Measurements from ENCODE around the gene NCKAP5. TPM values are rescaled to one million over a fixed set of nuclear protein-coding genes. Genes with fewer than 3 reads are reported as not detected.

Gene NCKAP5
- total and polyA plus RNA-seq, 11 donors, result 0.51 to 10.5 (median 5.2) TPM

DNA sequence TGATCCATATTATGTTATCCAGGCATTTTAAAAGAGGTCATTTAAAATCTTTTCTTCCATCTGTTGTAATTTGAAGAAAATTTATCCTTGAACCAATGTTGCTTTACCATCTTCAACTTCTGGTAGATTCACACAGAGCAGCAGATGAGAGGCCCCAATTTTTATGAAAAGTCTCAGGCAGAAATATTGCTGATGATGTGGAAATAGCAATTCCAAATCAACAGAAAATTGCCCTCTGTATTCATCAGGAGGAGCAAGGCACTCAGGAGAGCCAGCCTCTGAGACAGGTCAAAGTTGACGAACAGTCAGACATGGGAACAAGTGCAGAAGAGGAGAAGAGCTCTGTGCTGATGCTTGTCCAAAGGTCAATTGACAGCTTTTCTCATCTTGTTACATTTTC lies 444.9 kb downstream of the NCKAP5 start:
- WGBS, 4 donors, result 91 to 100% (median 94%) methylated on average over 1 of the region's 1 CpG
- ATAC-seq (no peak), DNase-seq (no peak)
- intact Hi-C loops (cut with DNase I), result no loop called here
- Histone ChIP-seq H3K27ac (no peak overlapping the region), H3K27me3 (no peaks in the 10 kb centered on the region), H3K4me1 (peaks cover 0 to 11% (median 2%) of the 10 kb centered on the region in 12 donors), H3K9me3 (no peaks in the 10 kb centered on the region), H3K36me3 (no peaks in the 10 kb centered on the region), H3K4me3 (no peak overlapping the region)
- TF ChIP-seq, protein P1, sequence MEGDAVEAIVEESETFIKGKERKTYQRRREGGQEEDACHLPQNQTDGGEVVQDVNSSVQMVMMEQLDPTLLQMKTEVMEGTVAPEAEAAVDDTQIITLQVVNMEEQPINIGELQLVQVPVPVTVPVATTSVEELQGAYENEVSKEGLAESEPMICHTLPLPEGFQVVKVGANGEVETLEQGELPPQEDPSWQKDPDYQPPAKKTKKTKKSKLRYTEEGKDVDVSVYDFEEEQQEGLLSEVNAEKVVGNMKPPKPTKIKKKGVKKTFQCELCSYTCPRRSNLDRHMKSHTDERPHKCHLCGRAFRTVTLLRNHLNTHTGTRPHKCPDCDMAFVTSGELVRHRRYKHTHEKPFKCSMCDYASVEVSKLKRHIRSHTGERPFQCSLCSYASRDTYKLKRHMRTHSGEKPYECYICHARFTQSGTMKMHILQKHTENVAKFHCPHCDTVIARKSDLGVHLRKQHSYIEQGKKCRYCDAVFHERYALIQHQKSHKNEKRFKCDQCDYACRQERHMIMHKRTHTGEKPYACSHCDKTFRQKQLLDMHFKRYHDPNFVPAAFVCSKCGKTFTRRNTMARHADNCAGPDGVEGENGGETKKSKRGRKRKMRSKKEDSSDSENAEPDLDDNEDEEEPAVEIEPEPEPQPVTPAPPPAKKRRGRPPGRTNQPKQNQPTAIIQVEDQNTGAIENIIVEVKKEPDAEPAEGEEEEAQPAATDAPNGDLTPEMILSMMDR (IDR thresholded peaks at IDR 0.05), result no peak
- no peak for TF ChIP-seq POLR2A (IDR thresholded peaks at IDR 0.05)

DNA sequence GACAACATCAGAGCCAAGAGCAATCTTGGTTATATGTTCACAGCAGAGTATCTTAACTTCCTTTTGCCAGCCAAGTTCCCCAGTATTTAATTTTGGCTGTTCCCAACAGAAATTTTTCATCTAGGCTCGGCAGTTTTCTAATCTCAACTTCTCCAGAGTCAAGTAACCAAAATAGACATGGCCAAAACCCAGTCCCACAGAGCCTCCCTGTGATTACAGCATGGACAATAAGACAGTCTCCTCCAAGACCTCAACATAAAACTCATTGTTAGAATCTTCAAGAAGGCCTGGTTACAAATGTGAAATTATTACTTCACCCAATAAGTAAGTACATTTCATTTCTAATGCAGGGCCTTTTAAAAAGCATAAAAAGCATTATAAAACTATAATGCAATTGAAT lies 445.7 kb downstream of the NCKAP5 start:
- Histone ChIP-seq H3K36me3 (no peaks in the 10 kb centered on the region), H3K4me3 (no peak overlapping the region), H3K27me3 (no peaks in the 10 kb centered on the region), H3K9me3 (no peaks in the 10 kb centered on the region), H3K27ac (no peak overlapping the region), H3K4me1 (peaks cover 0 to 11% (median 2%) of the 10 kb centered on the region in 12 donors)
- no peak for TF ChIP-seq POLR2A (IDR thresholded peaks at IDR 0.05)
- TF ChIP-seq, protein P1 (IDR thresholded peaks at IDR 0.05), result no peak
- 7 to 15% (median 9%) methylated on average over 1 of the region's 1 CpG for WGBS, 4 donors
- DNase-seq, result no peak
- ATAC-seq, result no peak
- intact Hi-C loops (cut with DNase I), result no loop called here

DNA sequence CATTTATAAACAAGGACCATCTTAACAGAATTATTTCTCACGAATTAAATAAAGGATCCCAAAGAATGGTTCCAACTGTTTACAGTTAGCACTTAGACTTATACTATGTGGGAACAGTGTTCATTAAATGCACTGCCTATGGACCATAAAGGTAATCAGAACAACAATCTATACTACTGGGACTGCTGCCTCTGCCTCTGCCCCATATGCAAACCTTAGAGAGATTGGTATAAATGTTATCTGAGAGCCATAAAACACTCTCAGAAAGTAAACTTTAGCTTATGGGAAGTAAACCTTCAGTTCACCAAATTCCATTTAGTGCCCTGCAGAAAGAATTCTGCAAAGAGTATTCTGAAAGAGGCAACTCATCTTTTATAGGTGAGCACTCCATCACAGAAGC lies 448.0 kb downstream of the NCKAP5 start:
- Histone ChIP-seq H3K36me3 (no peaks in the 10 kb centered on the region), H3K9me3 (no peaks in the 10 kb centered on the region), H3K4me3 (no peak overlapping the region), H3K27me3 (no peaks in the 10 kb centered on the region), H3K4me1 (peaks cover 0 to 11% (median 2%) of the 10 kb centered on the region in 12 donors), H3K27ac (no peak overlapping the region)
- 68 to 80% (median 75%) methylated on average over 1 of the region's 1 CpG for WGBS, 4 donors
- DNase-seq (no peak), ATAC-seq (no peak)
- TF ChIP-seq, protein P1 (IDR thresholded peaks at IDR 0.05), result no peak
- no peak for TF ChIP-seq POLR2A (IDR thresholded peaks at IDR 0.05)
- intact Hi-C loops (cut with DNase I), result no loop called here

DNA sequence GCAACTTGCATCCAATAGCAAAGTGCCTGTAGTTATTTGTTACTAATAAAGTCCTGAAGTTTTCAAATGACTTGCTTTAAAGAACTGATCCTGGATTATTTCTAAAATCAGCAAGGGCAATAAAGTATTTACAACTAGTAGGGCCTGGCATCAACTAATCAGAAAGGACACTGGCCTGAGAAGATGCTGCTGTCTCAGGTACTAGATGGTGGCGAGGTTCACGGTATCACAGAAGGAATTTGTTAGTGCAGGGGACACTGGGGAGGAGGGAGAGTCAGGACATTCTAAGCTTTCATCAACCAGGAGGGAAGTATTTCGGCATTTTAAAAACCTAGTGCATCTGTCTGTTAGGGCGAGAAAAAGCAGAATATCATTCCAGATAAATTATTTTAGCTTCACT lies 458.1 kb downstream of the NCKAP5 start:
- no peak overlapping the region for H3K27ac ChIP-seq
- no peak overlapping the region for H3K4me3 ChIP-seq
- TF ChIP-seq, protein P1 (IDR thresholded peaks at IDR 0.05), result no peak
- no peak for TF ChIP-seq POLR2A (IDR thresholded peaks at IDR 0.05)
- H3K9me3 ChIP-seq, result no peaks in the 10 kb centered on the region
- intact Hi-C loops (cut with DNase I), result no loop called here
- WGBS, 4 donors, result 87 to 91% (median 88%) methylated on average over 4 of the region's 4 CpGs
- H3K4me1 ChIP-seq, result peaks cover 0 to 7% (median 0%) of the 10 kb centered on the region in 12 donors
- ATAC-seq (no peak), DNase-seq (no peak)
- H3K27me3 ChIP-seq, result no peaks in the 10 kb centered on the region
- H3K36me3 ChIP-seq, result no peaks in the 10 kb centered on the region
